ENCODE data around the gene ITSN1.

ITSN1 gene

DNA sequence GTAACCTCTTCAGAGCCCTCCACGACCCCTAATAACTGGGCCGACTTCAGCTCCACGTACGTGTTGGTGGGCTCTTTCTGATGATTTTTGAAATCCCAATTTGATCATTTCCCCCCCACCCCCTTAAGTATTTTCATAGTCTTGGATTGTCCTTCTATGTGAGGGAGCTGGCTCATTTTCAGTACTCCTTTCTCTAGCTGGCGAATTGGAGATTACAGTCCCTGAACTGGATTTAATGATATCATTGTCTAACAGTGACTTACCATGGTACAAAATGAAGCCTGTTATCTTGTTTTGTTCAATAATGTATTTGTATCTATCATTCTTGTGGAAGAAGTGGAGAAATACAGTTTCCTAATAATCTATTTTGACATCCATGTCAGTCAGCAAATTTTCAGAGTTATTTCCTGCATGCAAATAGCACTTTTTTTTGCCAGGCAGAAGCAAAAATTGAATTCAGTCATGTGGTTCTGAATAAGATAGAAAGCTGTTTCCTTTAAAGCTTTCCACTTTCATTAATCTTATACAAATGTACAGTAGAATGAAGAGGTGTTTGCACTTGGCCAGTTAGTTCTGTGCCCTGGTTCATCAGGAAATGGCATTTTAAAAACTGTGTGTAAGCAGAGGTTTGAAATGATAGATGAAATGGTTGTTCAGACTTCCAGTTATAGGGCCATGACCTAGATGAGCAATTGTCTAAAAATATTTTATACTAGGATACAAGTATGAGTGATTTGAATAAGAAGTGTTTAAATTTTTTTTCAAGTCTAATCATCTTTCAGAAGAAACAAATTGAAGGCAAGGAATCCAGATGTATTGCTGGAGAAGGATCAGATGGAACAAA is 169.1 kb downstream of the ITSN1 start:
- DNase-seq (ENCODE audit: low read depth in 2 of 2) = no peak

DNA sequence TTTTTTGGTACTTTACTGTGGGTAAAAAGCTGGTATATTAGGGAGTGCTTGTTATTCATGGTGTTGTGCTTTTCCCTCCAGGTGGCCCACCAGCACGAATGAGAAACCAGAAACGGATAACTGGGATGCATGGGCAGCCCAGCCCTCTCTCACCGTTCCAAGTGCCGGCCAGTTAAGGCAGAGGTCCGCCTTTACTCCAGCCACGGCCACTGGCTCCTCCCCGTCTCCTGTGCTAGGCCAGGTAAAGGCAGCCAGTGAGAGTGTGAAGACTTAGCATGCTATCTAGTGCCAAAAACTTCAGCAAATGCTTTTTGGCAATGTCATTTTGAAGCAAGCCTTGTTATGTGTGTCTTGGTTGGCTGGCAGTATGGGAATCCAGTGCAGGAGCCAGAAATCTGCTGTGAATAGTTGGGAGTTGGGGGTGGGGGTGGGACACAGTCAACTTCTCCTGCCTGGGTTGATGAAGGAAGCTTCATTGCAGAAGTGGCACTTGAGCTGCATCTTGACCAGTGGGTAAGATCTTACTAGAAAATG is 171.6 kb downstream of the ITSN1 start:
- DNase-seq (ENCODE audit: low read depth in 2 of 2) = no peak

DNA sequence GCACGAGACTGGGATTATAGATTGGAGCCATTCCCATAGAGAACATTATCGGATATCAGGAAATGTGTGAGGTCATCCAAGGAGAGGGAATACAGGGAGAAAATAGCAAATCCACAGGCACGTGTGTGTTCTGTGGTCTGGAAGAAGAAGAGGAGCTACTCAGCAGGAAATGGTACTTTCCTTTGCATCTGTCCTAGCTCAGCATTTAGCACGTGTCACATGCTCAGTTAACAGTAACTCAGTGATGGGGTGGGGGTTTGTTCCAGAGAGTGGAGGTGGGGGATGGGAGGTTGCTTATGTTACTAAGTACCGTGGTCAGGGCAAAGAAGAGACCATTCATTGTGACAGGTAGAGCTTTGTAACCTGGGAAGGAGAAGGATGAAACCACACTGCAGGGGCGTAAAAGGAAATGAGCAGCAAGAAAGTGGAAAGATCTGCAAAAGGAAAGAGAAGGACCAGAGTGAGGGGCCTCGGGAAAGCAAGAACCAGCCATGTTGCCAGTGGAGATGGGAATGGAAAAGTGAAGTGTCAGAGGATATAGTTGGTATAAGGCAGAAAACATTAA is 172.9 kb downstream of the ITSN1 start:
- DNase-seq (ENCODE audit: low read depth in 2 of 2) = no peak

DNA sequence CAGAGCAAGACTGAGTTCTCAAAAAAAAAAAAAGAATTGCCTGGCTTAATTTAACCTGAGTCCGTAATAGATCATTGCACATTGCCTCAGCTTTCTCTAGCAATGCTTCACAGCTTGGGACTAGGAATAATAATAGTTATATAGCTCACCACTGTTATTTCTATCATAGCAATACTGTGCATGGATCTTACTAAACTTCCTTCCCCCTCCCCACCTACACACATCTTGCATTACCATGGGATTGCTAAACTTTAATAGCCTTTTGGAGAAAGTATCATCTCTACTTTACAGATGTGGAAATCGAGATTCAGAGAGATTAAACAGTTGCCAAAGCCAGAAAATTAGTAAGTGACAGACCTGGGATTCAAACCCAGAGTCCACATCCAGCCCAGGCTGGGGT is 173.9 kb downstream of the ITSN1 start:
- DNase-seq (ENCODE audit: low read depth in 2 of 2) = no peak

- DNase-seq (ENCODE audit: low read depth in 2 of 2) = no peak
Observed at GRCh38 chr21:33817138-33817537, 174.8 kb downstream of the ITSN1 start.

GRCh38 chr21:33817663-33818451 is 175.6 kb downstream of the ITSN1 start:
- DNase-seq (ENCODE audit: low read depth in 2 of 2) = no peak

GRCh38 chr21:33820230-33820770 is 178.0 kb downstream of the ITSN1 start:
- DNase-seq (ENCODE audit: low read depth in 2 of 2) = no peak

DNA sequence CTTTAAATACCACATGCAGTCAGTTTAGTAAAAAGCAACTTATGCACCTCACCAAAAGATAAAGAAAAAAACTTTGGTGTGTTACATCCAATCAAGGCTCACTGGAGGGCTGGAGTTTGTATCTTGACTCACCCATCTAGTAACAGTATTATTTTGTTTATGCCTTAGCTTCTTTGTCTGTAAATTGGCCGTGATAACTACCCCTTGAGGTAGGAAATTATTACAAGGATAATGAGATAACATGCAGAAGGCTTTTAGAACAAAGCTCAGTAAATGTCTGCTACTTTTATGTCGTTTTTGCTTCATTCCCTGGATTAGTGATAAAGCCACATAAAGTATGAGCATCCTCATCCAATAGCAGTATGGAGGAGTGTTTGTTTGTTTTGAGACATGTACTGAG is 178.5 kb downstream of the ITSN1 start:
- no peak for DNase-seq (ENCODE audit: low read depth in 2 of 2)

DNA sequence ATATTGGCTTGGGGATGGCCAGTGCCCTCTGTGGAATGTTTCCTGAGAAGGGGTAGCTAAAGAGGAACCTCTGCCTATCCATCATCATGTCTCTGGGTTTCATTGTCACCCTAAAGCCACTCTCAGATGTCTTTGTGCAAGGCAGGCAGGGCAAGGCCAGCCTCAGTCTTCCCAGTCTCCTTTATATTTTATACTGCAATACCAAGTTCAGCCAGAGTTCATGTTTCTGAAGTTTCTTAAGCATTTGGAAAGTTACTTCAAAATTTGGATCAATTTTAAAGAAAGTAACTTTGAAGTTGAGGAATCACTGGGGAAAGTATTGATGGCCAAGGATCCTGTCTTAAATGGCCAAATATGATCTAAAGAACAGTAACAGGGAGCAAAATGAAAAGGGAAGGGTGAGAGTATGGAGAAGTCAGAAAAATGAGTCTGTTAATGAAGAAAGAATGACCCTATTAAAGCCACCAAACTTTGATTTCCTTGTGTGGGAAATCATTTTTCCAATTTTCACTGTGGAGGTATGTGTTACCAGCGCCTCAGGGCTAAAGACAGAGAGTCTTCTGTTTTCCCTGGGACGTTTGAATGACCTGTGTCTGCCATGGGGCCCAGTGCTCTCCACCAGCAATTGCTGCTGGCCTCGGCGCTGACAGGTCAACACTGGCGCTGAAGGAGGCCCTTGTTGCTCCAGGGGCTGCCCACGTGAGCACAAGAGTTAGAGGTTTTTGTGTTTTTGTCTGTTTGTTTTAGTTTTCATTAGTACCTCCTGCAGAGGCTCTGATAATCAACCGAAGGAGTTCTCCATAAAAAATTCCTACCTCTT is 179.4 kb downstream of the ITSN1 start:
- no peak for DNase-seq (ENCODE audit: low read depth in 2 of 2)

DNA sequence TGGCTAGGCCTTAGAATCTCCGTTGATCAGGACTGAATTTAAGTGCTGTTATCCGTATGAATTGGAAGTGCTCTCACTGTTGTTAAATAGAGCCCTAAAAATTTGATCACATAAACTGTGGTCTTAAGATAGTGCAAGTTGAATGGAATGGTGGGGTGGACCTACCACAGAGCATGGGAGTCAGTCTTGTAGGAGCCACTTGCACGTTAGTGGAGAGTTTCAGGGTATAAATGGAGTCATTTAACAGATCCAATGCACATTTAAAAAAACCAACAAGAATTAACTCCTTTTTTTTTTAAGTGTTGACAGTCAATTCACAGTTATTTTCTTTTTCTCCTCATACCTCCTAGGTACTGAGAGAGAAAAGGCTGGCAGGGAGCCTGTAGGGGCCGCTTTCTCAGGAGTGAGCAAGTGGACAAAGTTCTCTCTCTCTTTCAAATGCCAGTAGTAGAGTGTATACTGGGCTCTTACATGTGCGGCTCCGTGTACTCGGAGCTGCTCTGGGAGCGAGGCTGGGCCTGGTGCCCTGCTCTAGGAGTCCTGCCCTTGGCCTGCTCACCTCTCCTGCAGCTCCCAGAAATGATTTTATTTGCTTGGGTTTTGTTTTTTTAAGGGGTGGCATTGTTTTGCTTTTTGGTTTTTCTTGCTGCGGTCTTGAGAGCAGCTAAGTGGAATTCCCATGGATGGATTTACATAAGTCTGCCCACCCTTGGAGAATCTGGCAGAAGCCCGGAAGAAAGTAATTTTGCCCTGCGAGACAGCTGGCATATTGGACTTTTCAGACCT is 182.0 kb downstream of the ITSN1 start:
- DNase-seq (ENCODE audit: low read depth in 2 of 2) = no peak

GRCh38 chr21:33825419-33825818 is 183.1 kb downstream of the ITSN1 start:
- DNase-seq (ENCODE audit: low read depth in 2 of 2) = no peak

DNA sequence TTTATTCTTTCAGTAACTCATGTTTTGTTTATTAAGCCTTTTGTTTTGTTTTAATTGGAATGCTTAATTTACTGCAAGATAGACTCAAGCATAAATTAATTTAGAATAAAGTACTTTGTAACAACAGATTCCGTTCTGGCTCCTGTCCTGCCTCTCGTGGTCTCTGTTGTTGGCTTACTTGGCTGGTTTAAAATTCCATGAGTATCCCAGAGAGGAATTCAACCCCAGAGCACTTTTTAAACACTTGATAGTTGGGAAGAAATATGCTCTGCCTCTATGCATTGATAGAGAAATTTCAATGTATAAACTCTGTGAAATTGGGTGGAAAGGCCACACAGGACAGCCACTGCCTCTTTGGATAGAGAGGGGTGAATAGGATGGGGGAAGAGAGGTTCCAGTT is 183.6 kb downstream of the ITSN1 start:
- no peak for DNase-seq (ENCODE audit: low read depth in 2 of 2)

GRCh38 chr21:33828083-33828482 is 185.8 kb downstream of the ITSN1 start:
- no peak for DNase-seq (ENCODE audit: low read depth in 2 of 2)

DNA sequence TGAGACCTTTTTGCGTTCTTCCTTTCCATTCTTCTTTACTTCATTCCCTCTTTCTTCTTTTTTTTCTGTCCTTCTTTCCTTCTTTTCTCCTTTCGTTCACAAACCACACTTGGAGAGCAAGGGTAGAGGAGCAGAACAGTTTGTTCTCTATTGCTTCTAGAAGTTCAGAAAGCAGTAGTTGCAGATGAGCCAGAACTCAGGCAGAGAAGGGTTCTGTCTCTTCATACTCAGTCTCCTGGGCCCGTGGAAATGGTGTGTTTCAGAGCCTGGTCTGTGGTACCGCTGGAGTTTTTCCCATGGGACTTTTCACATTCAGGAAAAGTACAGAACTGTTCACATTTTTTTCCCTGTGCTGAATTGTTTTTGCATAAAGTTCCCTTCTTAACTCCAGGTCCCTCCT is 186.3 kb downstream of the ITSN1 start:
- DNase-seq (ENCODE audit: low read depth in 2 of 2) = no peak

DNA sequence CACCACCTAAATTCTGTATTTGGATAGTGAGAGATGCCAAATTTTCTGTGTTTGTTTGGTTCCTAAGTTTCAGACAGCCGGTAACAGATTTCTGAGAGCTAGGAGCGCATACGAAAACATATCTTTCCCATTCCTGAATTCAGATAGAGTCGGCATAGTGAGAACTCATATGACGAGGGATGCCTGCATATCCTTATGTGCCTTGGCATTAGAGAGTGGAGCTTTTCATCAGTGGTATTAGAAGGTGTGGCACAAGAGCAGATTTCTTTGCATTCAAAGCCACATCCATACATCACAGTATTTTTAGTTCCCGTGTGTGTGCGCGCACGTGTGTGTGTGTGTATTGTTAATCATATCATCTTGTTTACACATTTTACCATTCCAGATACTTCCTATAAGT is 187.5 kb downstream of the ITSN1 start:
- no peak for DNase-seq (ENCODE audit: low read depth in 2 of 2)

GRCh38 chr21:33831962-33832659 is 189.8 kb downstream of the ITSN1 start:
- no peak for DNase-seq (ENCODE audit: low read depth in 2 of 2)

DNA sequence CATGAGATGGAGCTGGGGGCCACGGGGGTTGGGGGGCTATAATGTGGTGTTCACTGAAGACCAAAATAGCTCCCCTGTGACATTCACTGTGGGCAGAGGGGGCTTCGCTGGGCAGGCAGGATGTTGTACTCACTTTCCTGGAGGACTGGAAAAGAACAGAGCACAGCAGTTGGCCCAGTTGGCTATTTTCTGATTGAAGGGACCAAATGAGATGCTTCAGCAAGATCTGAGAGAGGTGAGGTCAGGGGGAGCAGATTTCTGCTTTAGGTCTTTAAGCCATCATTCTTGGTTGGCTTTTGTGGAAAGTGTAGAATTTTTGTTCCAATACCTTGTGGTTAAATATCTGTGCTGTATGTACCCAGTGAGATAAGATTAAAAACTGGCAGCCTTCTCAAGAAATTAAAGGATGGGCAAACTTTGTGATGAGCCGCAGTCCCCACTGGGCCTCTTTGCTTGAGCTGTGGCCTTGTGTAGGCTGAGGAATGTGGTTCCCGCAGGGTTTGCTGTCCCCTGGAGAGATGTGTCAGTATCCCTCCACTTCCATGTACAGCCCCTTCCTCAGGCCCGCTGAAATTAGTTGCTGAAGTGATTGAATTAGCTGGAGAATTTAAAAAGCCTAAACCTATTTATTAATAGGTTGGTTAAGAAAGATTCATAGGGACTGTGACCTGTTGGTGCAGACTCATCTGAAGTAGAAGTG is 192.7 kb downstream of the ITSN1 start:
- no peak for DNase-seq (ENCODE audit: low read depth in 2 of 2)

DNA sequence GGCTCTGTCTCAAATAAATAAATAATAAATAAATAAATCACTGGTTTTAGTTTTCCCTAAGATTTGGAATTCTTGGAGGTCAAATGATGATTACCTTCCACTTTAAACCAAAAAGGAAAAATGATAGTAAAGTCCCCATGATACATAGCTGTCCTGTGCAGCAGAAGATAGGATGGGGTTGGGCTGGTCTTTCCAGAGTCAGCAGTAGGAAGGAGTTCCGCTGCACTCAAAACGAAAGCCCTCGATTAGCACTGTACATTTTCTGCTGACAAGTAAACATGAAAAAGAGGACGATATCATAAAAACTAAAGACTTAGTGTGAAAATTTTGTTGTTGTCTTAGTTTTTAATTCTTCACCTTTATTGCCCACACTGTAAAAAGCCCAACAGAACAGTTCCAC is 193.6 kb downstream of the ITSN1 start:
- no peak for DNase-seq (ENCODE audit: low read depth in 2 of 2)

DNA sequence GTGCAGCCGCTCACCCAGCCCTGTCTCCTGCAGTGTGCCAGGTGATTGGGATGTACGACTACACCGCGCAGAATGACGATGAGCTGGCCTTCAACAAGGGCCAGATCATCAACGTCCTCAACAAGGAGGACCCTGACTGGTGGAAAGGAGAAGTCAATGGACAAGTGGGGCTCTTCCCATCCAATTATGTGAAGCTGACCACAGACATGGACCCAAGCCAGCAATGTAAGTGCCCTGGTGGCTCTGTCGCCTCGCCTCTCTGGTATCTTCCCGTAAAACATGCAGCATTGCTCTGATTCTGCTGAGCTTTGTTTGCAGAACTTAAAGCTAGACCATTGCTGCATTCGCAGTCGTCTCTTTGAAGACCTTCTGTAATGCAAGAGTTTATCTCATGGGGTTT is 194.1 kb downstream of the ITSN1 start:
- DNase-seq (ENCODE audit: low read depth in 2 of 2) = no peak
